ENCODE measurements around the gene TLR5.

TLR5 gene

GRCh38 chr1:223129229-223129901, 13.7 kb downstream of the TLR5 start:
- Histone ChIP-seq H3K4me1 (no peaks in the 10 kb centered on the region; the same call in 1 of the 2 replicates), H3K27me3 (peaks cover 20% of the 10 kb centered on the region), H3K9me3 (no peaks in the 10 kb centered on the region), H3K36me3 (no peaks in the 10 kb centered on the region), H3K4me3 (ENCODE audit: low read depth, low read length) (no peak overlapping the region)
- TF ChIP-seq CTCF (IDR thresholded peaks at IDR 0.05; ENCODE audit: low read depth, low read length), result peak; percentile 63
- peak; percentile 70 for DNase-seq

GRCh38 chr1:223126741-223127140, 16.3 kb downstream of the TLR5 start:
- no peak for DNase-seq
- TF ChIP-seq CTCF (IDR thresholded peaks at IDR 0.05; ENCODE audit: low read depth, low read length), result no peak
- no peaks in the 10 kb centered on the region for H3K9me3 ChIP-seq
- H3K27me3 ChIP-seq, result no peaks in the 10 kb centered on the region
- H3K4me1 ChIP-seq, result no peaks in the 10 kb centered on the region; the same call in 1 of the 2 replicates
- no peaks in the 10 kb centered on the region for H3K36me3 ChIP-seq
- H3K4me3 ChIP-seq (ENCODE audit: low read depth, low read length), result no peak overlapping the region

GRCh38 chr1:223125766-223126165, 17.3 kb downstream of the TLR5 start:
- Histone ChIP-seq H3K9me3 (no peaks in the 10 kb centered on the region), H3K4me3 (ENCODE audit: low read depth, low read length) (no peak overlapping the region), H3K36me3 (no peaks in the 10 kb centered on the region), H3K27me3 (no peaks in the 10 kb centered on the region), H3K4me1 (no peaks in the 10 kb centered on the region; the same call in 1 of the 2 replicates)
- TF ChIP-seq CTCF (IDR thresholded peaks at IDR 0.05; ENCODE audit: low read depth, low read length), result no peak
- DNase-seq, result no peak

- Histone ChIP-seq H3K4me3 (ENCODE audit: low read depth, low read length) (no peak overlapping the region), H3K27me3 (no peaks in the 10 kb centered on the region), H3K9me3 (no peaks in the 10 kb centered on the region), H3K4me1 (no peaks in the 10 kb centered on the region; the same call in 1 of the 2 replicates), H3K36me3 (no peaks in the 10 kb centered on the region)
- TF ChIP-seq CTCF (IDR thresholded peaks at IDR 0.05; ENCODE audit: low read depth, low read length), result no peak
- no peak for DNase-seq
These were observed 19.9 kb downstream of the TLR5 start for GRCh38 chr1:223123011-223123610.

GRCh38 chr1:223118418-223118817, 24.6 kb downstream of the TLR5 start:
- no peaks in the 10 kb centered on the region; the same call in 1 of the 2 replicates for H3K9me3 ChIP-seq
- TF ChIP-seq CTCF (IDR thresholded peaks at IDR 0.05; ENCODE audit: low read depth, low read length), result no peak
- no peaks in the 10 kb centered on the region for H3K4me1 ChIP-seq
- no peaks in the 10 kb centered on the region for H3K36me3 ChIP-seq
- H3K27me3 ChIP-seq, result peaks cover 4% of the 10 kb centered on the region
- no peak overlapping the region for H3K4me3 ChIP-seq (ENCODE audit: low read depth, low read length)
- no peak for DNase-seq

GRCh38 chr1:223116950-223117349, 26.1 kb downstream of the TLR5 start:
- H3K36me3 ChIP-seq, result no peaks in the 10 kb centered on the region
- no peak overlapping the region for H3K4me3 ChIP-seq (ENCODE audit: low read depth, low read length)
- no peak for TF ChIP-seq CTCF (IDR thresholded peaks at IDR 0.05; ENCODE audit: low read depth, low read length)

More at GRCh38 chr1:223116950-223117349, 26.1 kb downstream of the TLR5 start:
- DNase-seq, result no peak
- Histone ChIP-seq H3K9me3 (no peaks in the 10 kb centered on the region; the same call in 1 of the 2 replicates), H3K27me3 (peaks cover 9% of the 10 kb centered on the region), H3K4me1 (no peaks in the 10 kb centered on the region)

Measured in BE2C (cell line).